Neural crest cell (in vitro differentiated cells): ENCODE data around the gene LSM10. TPM values are rescaled to one million over a fixed set of nuclear protein-coding genes. Genes with fewer than 3 reads are reported as not detected.
A peak's percentile ranks its signal among the peaks of the same experiment; 100 is the strongest.

Source experiments
- DNase-seq: peaks from one replicate; pipeline ENCODE4 v3.0.0; 2021; ENCODE audit warnings: low read depth, mixed read lengths, low spot score
- H3K27ac Mint-ChIP-seq: one replicate; pipeline ENCODE4 v1.8.0; 2021; ENCODE audit warnings: mild to moderate bottlenecking, mixed read lengths; ENCODE audit not compliant: unreplicated experiment
- H3K27me3 Mint-ChIP-seq: 2 replicates; pipeline ENCODE4 v1.8.0; 2021; ENCODE audit warnings: low read depth, mild to moderate bottlenecking, mixed read lengths
- H3K36me3 Mint-ChIP-seq: 2 replicates; pipeline ENCODE4 v1.8.0; 2021; ENCODE audit warnings: low read depth, mild to moderate bottlenecking, mixed read lengths
- H3K4me1 Mint-ChIP-seq: 2 replicates; pipeline ENCODE4 v1.8.0; 2021; ENCODE audit warnings: mixed read lengths
- H3K4me3 Mint-ChIP-seq: one replicate; pipeline ENCODE4 v1.8.0; 2021; ENCODE audit warnings: mild to moderate bottlenecking, mixed read lengths
- H3K9me3 Mint-ChIP-seq: 2 replicates; pipeline ENCODE4 v1.8.0; 2021; ENCODE audit warnings: mixed read lengths
- CTCF ChIP-seq: fragments of 200-600 bp; sonication (generic); conservative IDR thresholded peaks from 2 replicates; pipeline ENCODE4 v1.5.0; 2021; ENCODE audit warnings: antibody characterized with exemption, mild to moderate bottlenecking
- total RNA-seq: library from RNA; stranded (reverse); gene quantifications from 2 replicates; pipeline ENCODE4 v1.2.1, GENCODE V29; 2021

LSM10 gene
- total RNA-seq, 1 donor from 2014 or later: 48.4 TPM

- TF ChIP-seq CTCF: no peak
- Mint-ChIP-seq H3K4me1 (peaks cover 35% of the 10 kb centered on the region), H3K27me3 (no peaks in the 10 kb centered on the region), H3K27ac (peak overlapping the region; percentile 98), H3K36me3 (no peaks in the 10 kb centered on the region), H3K9me3 (no peaks in the 10 kb centered on the region), H3K4me3 (peak overlapping the region; percentile 96)
- peak; percentile 66 for DNase-seq
Observed at GRCh38 chr1:36400825-36401601, 3.3 kb upstream of the LSM10 start.

GRCh38 chr1:36400514-36400824 is 2.8 kb upstream of the LSM10 start:
- no peak overlapping the region for H3K27ac Mint-ChIP-seq
- H3K4me1 Mint-ChIP-seq: peaks cover 35% of the 10 kb centered on the region
- DNase-seq: no peak

GRCh38 chr1:36398370-36398977 is 766 bp upstream of the LSM10 start:
- no peak for DNase-seq
- H3K4me3 Mint-ChIP-seq: peak overlapping the region; percentile 96
- peaks cover 39% of the 10 kb centered on the region for H3K4me1 Mint-ChIP-seq
- H3K27ac Mint-ChIP-seq: peak overlapping the region; percentile 96
- no peaks in the 10 kb centered on the region for H3K36me3 Mint-ChIP-seq
- no peaks in the 10 kb centered on the region for H3K9me3 Mint-ChIP-seq
- H3K27me3 Mint-ChIP-seq: no peaks in the 10 kb centered on the region
- TF ChIP-seq CTCF: no peak

More at GRCh38 chr1:36400514-36400824, 2.8 kb upstream of the LSM10 start:
- Mint-ChIP-seq H3K9me3 (no peaks in the 10 kb centered on the region), H3K36me3 (no peaks in the 10 kb centered on the region), H3K4me3 (peak overlapping the region; percentile 96), H3K27me3 (no peaks in the 10 kb centered on the region)
- TF ChIP-seq CTCF: no peak

- H3K4me1 Mint-ChIP-seq: peaks cover 33% of the 10 kb centered on the region
- no peaks in the 10 kb centered on the region for H3K27me3 Mint-ChIP-seq
- DNase-seq: no peak
- H3K4me3 Mint-ChIP-seq: peak overlapping the region; percentile 96
- peak overlapping the region; percentile 88 for H3K27ac Mint-ChIP-seq
- no peak for TF ChIP-seq CTCF
- H3K9me3 Mint-ChIP-seq: no peaks in the 10 kb centered on the region
- peaks cover 3% of the 10 kb centered on the region for H3K36me3 Mint-ChIP-seq
Observed at GRCh38 chr1:36397083-36397377, 678 bp downstream of the LSM10 start.

- H3K9me3 Mint-ChIP-seq: no peaks in the 10 kb centered on the region
- H3K27ac Mint-ChIP-seq: peak overlapping the region; percentile 81
- peak overlapping the region; percentile 96 for H3K4me3 Mint-ChIP-seq
- DNase-seq: no peak
- H3K36me3 Mint-ChIP-seq: peaks cover 3% of the 10 kb centered on the region
- H3K4me1 Mint-ChIP-seq: peaks cover 31% of the 10 kb centered on the region
- TF ChIP-seq CTCF: no peak
- no peaks in the 10 kb centered on the region for H3K27me3 Mint-ChIP-seq
Observed at GRCh38 chr1:36396359-36396758, 1.3 kb downstream of the LSM10 start.
